Measurements from ENCODE around the gene PARD3B. TPM values are rescaled to one million over a fixed set of nuclear protein-coding genes. Genes with fewer than 3 reads are reported as not detected.

PARD3B gene
- total RNA-seq, 4 donors from 2014 or later: 6.5 to 17.3 (median 12.7) TPM

DNA sequence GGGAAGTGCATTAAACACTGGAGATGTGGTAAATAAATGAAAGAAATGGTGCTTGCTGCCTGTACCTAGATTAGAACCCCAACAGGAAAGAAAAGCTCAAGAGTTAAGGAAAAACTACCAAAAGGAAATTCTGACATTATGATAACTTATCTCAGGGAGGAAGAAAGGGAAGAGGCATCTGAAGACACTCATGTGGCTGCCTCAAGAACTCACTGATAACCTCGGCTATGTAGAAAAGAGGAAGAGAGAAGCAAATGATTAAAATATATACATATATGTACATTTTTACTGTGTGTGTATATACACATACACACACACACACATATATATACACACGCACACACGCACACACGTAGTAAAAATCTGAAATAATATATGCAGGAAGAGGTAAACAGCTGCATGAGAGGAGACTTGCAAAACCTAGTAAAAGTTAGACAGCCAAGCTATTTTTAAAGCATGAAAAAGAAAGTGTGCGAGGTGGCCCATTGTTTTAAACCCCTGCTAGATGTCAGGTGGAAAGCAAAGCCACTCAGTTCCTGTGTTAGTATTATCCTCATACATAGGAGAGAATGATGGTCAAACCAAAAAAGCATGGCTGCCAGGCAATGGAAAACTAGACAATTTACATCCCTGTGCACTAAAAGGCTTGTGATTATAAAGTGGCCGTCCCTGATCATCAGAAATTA lies 654.0 kb downstream of the PARD3B start:
- no peak overlapping the region for H3K4me3 ChIP-seq (ENCODE audit: low read depth, poor library complexity, severe bottlenecking)
- TF ChIP-seq, protein P1, sequence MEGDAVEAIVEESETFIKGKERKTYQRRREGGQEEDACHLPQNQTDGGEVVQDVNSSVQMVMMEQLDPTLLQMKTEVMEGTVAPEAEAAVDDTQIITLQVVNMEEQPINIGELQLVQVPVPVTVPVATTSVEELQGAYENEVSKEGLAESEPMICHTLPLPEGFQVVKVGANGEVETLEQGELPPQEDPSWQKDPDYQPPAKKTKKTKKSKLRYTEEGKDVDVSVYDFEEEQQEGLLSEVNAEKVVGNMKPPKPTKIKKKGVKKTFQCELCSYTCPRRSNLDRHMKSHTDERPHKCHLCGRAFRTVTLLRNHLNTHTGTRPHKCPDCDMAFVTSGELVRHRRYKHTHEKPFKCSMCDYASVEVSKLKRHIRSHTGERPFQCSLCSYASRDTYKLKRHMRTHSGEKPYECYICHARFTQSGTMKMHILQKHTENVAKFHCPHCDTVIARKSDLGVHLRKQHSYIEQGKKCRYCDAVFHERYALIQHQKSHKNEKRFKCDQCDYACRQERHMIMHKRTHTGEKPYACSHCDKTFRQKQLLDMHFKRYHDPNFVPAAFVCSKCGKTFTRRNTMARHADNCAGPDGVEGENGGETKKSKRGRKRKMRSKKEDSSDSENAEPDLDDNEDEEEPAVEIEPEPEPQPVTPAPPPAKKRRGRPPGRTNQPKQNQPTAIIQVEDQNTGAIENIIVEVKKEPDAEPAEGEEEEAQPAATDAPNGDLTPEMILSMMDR (IDR thresholded peaks at IDR 0.05): no peak
- TF ChIP-seq POLR2A (IDR thresholded peaks at IDR 0.05): no peak
- WGBS, 2 donors: 95% methylated on average over 6 of the region's 6 CpGs
- DNase-seq (ENCODE audit: low spot score in 2 of 2): no peak
- intact Hi-C loops (cut with DNase I; ENCODE audit: low total_unique reads): no loop called here

DNA sequence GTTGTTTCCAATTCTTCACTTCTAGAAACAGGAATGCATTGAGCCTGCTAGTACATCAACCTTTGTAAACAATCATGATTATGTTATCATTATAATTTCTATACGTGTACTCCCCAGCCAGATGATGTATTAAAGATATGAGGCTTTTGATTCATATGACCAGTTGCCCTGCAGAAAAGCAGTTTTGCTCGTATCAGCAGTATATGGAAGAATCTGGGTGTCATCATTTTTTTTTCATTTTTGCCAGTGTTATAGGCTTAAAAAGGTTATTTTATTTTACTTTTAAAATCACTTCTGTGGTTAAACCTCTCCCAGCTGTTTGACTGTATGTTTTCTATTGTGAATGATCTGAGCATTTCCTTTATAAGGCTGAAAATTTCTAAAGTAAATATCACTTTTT lies 665.2 kb downstream of the PARD3B start:
- no peak for DNase-seq (ENCODE audit: low spot score in 2 of 2)
- WGBS, 2 donors: 83 to 85% methylated on average over 2 of the region's 2 CpGs
- TF ChIP-seq, protein P1 (IDR thresholded peaks at IDR 0.05): no peak
- no peak for TF ChIP-seq POLR2A (IDR thresholded peaks at IDR 0.05)
- H3K4me3 ChIP-seq (ENCODE audit: low read depth, poor library complexity, severe bottlenecking): no peak overlapping the region
- intact Hi-C loops (cut with DNase I; ENCODE audit: low total_unique reads): no loop called here

GRCh38 chr2:205212357-205212756 lies 667.1 kb downstream of the PARD3B start:
- intact Hi-C loops (cut with DNase I; ENCODE audit: low total_unique reads): no loop called here
- H3K4me3 ChIP-seq (ENCODE audit: low read depth, poor library complexity, severe bottlenecking): no peak overlapping the region
- no peak for DNase-seq (ENCODE audit: low spot score in 2 of 2)
- no peak for TF ChIP-seq POLR2A (IDR thresholded peaks at IDR 0.05)
- TF ChIP-seq, protein P1 (IDR thresholded peaks at IDR 0.05): no peak
- WGBS, 2 donors: 52 to 57% methylated on average over 2 of the region's 2 CpGs

GRCh38 chr2:205216092-205216491 lies 670.8 kb downstream of the PARD3B start:
- intact Hi-C loops (cut with DNase I; ENCODE audit: low total_unique reads): no loop called here
- WGBS, 2 donors: 77 to 85% methylated on average over 5 of the region's 5 CpGs
- no peak for TF ChIP-seq POLR2A (IDR thresholded peaks at IDR 0.05)
- TF ChIP-seq, protein P1 (IDR thresholded peaks at IDR 0.05): no peak
- H3K4me3 ChIP-seq (ENCODE audit: low read depth, poor library complexity, severe bottlenecking): no peak overlapping the region
- no peak for DNase-seq (ENCODE audit: low spot score in 2 of 2)

GRCh38 chr2:205216580-205216979 lies 671.3 kb downstream of the PARD3B start:
- TF ChIP-seq POLR2A (IDR thresholded peaks at IDR 0.05): no peak
- TF ChIP-seq, protein P1 (IDR thresholded peaks at IDR 0.05): no peak
- H3K4me3 ChIP-seq (ENCODE audit: low read depth, poor library complexity, severe bottlenecking): no peak overlapping the region
- no peak for DNase-seq (ENCODE audit: low spot score in 2 of 2)
- intact Hi-C loops (cut with DNase I; ENCODE audit: low total_unique reads): no loop called here
- WGBS, 2 donors: 79 to 87% methylated on average over 5 of the region's 5 CpGs

DNA sequence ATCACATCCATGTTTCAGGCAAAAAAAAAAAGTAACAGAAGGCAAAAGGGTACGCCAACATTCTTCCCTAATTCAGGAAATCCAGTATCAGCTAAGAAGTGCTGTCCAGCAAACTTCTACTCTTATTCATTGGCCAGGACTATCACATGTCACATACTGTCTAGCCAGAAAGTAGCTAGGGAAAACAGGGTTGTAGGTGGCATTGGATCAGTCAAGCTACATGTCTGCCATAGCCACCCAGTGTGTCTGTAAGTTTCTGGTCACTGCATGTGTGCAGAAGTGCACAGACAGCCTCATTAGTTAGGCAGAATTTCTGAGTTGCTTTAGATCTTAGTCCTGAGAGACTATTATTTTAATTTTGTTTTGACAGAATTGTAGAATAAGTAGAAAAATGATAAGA lies 671.7 kb downstream of the PARD3B start:
- DNase-seq (ENCODE audit: low spot score in 2 of 2): no peak
- TF ChIP-seq, protein P1 (IDR thresholded peaks at IDR 0.05): no peak
- no peak for TF ChIP-seq POLR2A (IDR thresholded peaks at IDR 0.05)
- WGBS, 2 donors: 96 to 100% methylated on average over 1 of the region's 1 CpG
- H3K4me3 ChIP-seq (ENCODE audit: low read depth, poor library complexity, severe bottlenecking): no peak overlapping the region
- intact Hi-C loops (cut with DNase I; ENCODE audit: low total_unique reads): no loop called here

All from lower leg skin (tissue), 4 donors.